HG03108 (cell line): ENCODE data around the gene UNC13A.
A peak's percentile ranks its signal among the peaks of the same experiment; 100 is the strongest.

Experiments used
- ATAC-seq: cut with Tn5 transposase; IDR thresholded peaks from one replicate; pipeline ENCODE4 v1.9.1; 2021; ENCODE audit warnings: moderate library complexity; ENCODE audit not compliant: unreplicated experiment

UNC13A gene

GRCh38 chr19:17687857-17688784 lies at the start of gene UNC13A:
UNC13A (minus strand) TSS chr19:17688354; CDS start chr19:17688199, 155 bp downstream.
- ATAC-seq = no peak

- ATAC-seq = no peak
Observed at GRCh38 chr19:17737690-17738153, 49.6 kb upstream of the UNC13A start.

- ATAC-seq = no peak
Observed at GRCh38 chr19:17735410-17735809, 47.3 kb upstream of the UNC13A start.

GRCh38 chr19:17734146-17734545 lies 46.0 kb upstream of the UNC13A start:
- no peak for ATAC-seq

GRCh38 chr19:17733127-17733526 lies 45.0 kb upstream of the UNC13A start:
- no peak for ATAC-seq

- ATAC-seq = no peak
Observed at GRCh38 chr19:17727843-17728242, 39.7 kb upstream of the UNC13A start.

- no peak for ATAC-seq
Observed at GRCh38 chr19:17726964-17727773, 39.0 kb upstream of the UNC13A start.

- no peak for ATAC-seq
Observed at GRCh38 chr19:17726136-17726741, 38.1 kb upstream of the UNC13A start.

GRCh38 chr19:17725422-17726078 lies 37.4 kb upstream of the UNC13A start:
- ATAC-seq = no peak

- ATAC-seq = no peak
Observed at GRCh38 chr19:17724655-17725054, 36.5 kb upstream of the UNC13A start.

GRCh38 chr19:17722655-17723240 lies 34.6 kb upstream of the UNC13A start:
- no peak for ATAC-seq

- ATAC-seq = no peak
Observed at GRCh38 chr19:17721821-17722220, 33.7 kb upstream of the UNC13A start.

GRCh38 chr19:17721111-17721628 lies 33.0 kb upstream of the UNC13A start:
- ATAC-seq = no peak

- no peak for ATAC-seq
Observed at GRCh38 chr19:17720440-17720839, 32.3 kb upstream of the UNC13A start.

GRCh38 chr19:17719730-17720400 lies 31.7 kb upstream of the UNC13A start:
- ATAC-seq = peak; percentile 17

- peak; percentile 56 for ATAC-seq
Observed at GRCh38 chr19:17718947-17719711, 31.0 kb upstream of the UNC13A start, which contains the start of gene MAP1S. MAP1S (plus strand) TSS chr19:17719480; CDS start chr19:17719503, 23 bp downstream.

GRCh38 chr19:17718550-17718946 lies 30.4 kb upstream of the UNC13A start:
- ATAC-seq = no peak

- no peak for ATAC-seq
Observed at GRCh38 chr19:17716309-17716929, 28.3 kb upstream of the UNC13A start.
